ENCODE data around the gene CUEDC1. TPM values are rescaled to one million over a fixed set of nuclear protein-coding genes. Genes with fewer than 3 reads are reported as not detected.

CUEDC1 gene
- total and polyA plus RNA-seq, 2 experiments from 2014 or later, result 11.6 to 23.3 TPM

DNA sequence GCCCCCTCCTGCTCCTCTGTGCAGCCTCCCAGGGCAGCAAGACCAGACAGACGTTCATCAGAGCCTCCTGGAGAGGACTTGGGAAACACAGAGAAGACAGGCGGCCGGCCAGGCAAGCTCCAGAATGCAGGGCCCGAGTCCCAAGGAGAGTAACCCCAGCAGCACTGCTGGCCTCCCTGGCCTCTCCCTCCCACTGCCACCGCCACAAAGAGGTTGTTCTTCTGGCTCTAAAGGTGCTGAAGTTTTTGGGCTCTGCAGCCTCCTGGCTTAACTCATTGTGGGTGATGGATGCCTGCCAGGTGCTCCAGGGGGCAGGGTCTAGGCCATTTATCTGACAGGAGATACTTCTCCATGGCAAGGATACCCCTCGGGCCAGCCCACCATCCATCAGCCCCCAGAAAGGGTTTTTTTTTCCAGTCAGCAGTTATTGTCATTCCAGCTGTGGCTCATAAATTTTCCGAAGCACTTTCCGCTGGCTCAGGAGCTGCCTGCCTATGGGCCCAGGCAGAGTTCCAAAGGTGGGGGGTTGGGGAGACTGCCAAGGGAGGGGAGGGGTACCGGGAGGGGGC, 73.3 kb downstream of the CUEDC1 start:
- Histone ChIP-seq H3K27ac (peak overlapping the region; percentile 95), H3K4me2 (peak overlapping the region; percentile 65), H3K27me3 (no peaks in the 10 kb centered on the region), H3K4me3 (no peak overlapping the region), H2AFZ (no peak overlapping the region), H4K20me1 (ENCODE audit: insufficient read depth, poor library complexity, severe bottlenecking) (no peaks in the 10 kb centered on the region), H3K9me2 (replicated peaks; ENCODE audit: insufficient read depth) (no peaks in the 10 kb centered on the region), H3K4me1 (ENCODE audit: insufficient read depth) (peaks cover 45% of the 10 kb centered on the region), H3K9me3 (ENCODE audit: low read depth) (no peaks in the 10 kb centered on the region), H3K79me2 (no peaks in the 10 kb centered on the region), H3K36me3 (replicated peaks; ENCODE audit: insufficient read depth, low read depth) (no peaks in the 10 kb centered on the region)
- TF ChIP-seq, protein P1, sequence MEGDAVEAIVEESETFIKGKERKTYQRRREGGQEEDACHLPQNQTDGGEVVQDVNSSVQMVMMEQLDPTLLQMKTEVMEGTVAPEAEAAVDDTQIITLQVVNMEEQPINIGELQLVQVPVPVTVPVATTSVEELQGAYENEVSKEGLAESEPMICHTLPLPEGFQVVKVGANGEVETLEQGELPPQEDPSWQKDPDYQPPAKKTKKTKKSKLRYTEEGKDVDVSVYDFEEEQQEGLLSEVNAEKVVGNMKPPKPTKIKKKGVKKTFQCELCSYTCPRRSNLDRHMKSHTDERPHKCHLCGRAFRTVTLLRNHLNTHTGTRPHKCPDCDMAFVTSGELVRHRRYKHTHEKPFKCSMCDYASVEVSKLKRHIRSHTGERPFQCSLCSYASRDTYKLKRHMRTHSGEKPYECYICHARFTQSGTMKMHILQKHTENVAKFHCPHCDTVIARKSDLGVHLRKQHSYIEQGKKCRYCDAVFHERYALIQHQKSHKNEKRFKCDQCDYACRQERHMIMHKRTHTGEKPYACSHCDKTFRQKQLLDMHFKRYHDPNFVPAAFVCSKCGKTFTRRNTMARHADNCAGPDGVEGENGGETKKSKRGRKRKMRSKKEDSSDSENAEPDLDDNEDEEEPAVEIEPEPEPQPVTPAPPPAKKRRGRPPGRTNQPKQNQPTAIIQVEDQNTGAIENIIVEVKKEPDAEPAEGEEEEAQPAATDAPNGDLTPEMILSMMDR (IDR thresholded peaks at IDR 0.05; ENCODE audit: poor library complexity), result no peak
- TF ChIP-seq EZH2phosphoT487 (IDR thresholded peaks at IDR 0.05; ENCODE audit: low read depth, severe bottlenecking, unreplicated experiment) (no peak), EZH2 (IDR thresholded peaks at IDR 0.05; ENCODE audit: borderline replicate concordance) (no peak)
- DNase-seq (ENCODE audit: low spot score), result peak; percentile 46
- WGBS (ENCODE audit: low lambda C conversion rate, missing lambda C conversion rate), result 40% methylated on average over 9 of the region's 9 CpGs

DNA sequence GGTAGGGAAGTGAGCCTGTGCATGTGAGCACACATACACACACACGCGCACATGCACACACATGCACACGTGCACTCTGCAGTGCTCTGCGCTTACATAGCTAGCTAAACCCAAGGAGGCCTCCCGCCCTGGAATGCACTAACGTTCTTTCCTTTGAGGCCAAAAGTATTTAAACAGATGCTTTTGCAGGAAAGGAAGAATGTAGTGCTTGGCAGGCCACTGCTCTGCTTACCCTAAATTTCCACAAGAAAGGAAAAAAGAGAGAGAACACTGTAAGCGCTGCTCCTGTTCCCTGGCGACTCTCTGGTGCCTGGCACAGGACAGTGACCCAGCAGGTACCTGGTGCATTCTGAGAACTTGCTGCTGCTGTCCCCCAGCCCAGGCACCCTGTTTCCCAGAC, 74.1 kb downstream of the CUEDC1 start:
- Histone ChIP-seq H3K36me3 (replicated peaks; ENCODE audit: insufficient read depth, low read depth) (no peaks in the 10 kb centered on the region), H3K27me3 (no peaks in the 10 kb centered on the region), H3K27ac (peak overlapping the region; percentile 95), H2AFZ (no peak overlapping the region), H3K9me2 (replicated peaks; ENCODE audit: insufficient read depth) (no peaks in the 10 kb centered on the region), H3K79me2 (no peaks in the 10 kb centered on the region), H3K9me3 (ENCODE audit: low read depth) (no peaks in the 10 kb centered on the region), H3K4me1 (ENCODE audit: insufficient read depth) (peaks cover 47% of the 10 kb centered on the region), H4K20me1 (ENCODE audit: insufficient read depth, poor library complexity, severe bottlenecking) (no peaks in the 10 kb centered on the region), H3K4me3 (no peak overlapping the region), H3K4me2 (peak overlapping the region; percentile 65)
- peak; percentile 71 for DNase-seq (ENCODE audit: low spot score)
- WGBS (ENCODE audit: low lambda C conversion rate, missing lambda C conversion rate), result 47% methylated on average over 8 of the region's 8 CpGs
- TF ChIP-seq EZH2phosphoT487 (IDR thresholded peaks at IDR 0.05; ENCODE audit: low read depth, severe bottlenecking, unreplicated experiment) (no peak), EZH2 (IDR thresholded peaks at IDR 0.05; ENCODE audit: borderline replicate concordance) (no peak)
- TF ChIP-seq, protein P1 (IDR thresholded peaks at IDR 0.05; ENCODE audit: poor library complexity), result no peak

GRCh38 chr17:57880086-57880456, 75.1 kb downstream of the CUEDC1 start:
- no peak overlapping the region for H3K4me3 ChIP-seq
- TF ChIP-seq, protein P1 (IDR thresholded peaks at IDR 0.05; ENCODE audit: poor library complexity), result no peak
- TF ChIP-seq EZH2phosphoT487 (IDR thresholded peaks at IDR 0.05; ENCODE audit: low read depth, severe bottlenecking, unreplicated experiment), result no peak
- no peak for TF ChIP-seq EZH2 (IDR thresholded peaks at IDR 0.05; ENCODE audit: borderline replicate concordance)
- no peaks in the 10 kb centered on the region for H3K27me3 ChIP-seq
- peaks cover 55% of the 10 kb centered on the region for H3K4me1 ChIP-seq (ENCODE audit: insufficient read depth)
- peak overlapping the region; percentile 95 for H3K27ac ChIP-seq
- DNase-seq (ENCODE audit: low spot score), result no peak
- 72% methylated on average over 8 of the region's 8 CpGs for WGBS (ENCODE audit: low lambda C conversion rate, missing lambda C conversion rate)
- no peaks in the 10 kb centered on the region for H3K9me3 ChIP-seq (ENCODE audit: low read depth)
- H3K79me2 ChIP-seq, result no peaks in the 10 kb centered on the region
- H3K4me2 ChIP-seq, result peak overlapping the region; percentile 58
- no peak overlapping the region for H2AFZ ChIP-seq
- H3K9me2 ChIP-seq (replicated peaks; ENCODE audit: insufficient read depth), result no peaks in the 10 kb centered on the region
- H4K20me1 ChIP-seq (ENCODE audit: insufficient read depth, poor library complexity, severe bottlenecking), result no peaks in the 10 kb centered on the region
- H3K36me3 ChIP-seq (replicated peaks; ENCODE audit: insufficient read depth, low read depth), result no peaks in the 10 kb centered on the region

All from hepatocyte (in vitro differentiated cells).